AG04449 (cell line): ENCODE data around the gene LDLRAD4.

Source experiments
- CTCF ChIA-PET: fragments of 350-600 bp; formaldehyde crosslinking; extraction: SDS; loops from one replicate; lab custom pipeline; 2021; ENCODE audit warnings: antibody characterized with exemption; lab: Yijun Ruan, JAX
- POLR2A ChIA-PET: fragments of 400-600, 350-600 bp; formaldehyde crosslinking; extraction: SDS; loops from one replicate; lab custom pipeline; 2020; ENCODE audit warnings: antibody characterized with exemption, inconsistent platforms; lab: Yijun Ruan, JAX
- DNase-seq: peaks from one replicate; pipeline ENCODE4 v3.0.0-alpha.2; 2010; ENCODE audit warnings: low read depth, low spot score
- H3K4me3 ChIP-seq: 2 replicates; pipeline ENCODE4 v1.5.1; 2011; ENCODE audit warnings: low read depth, mild to moderate bottlenecking, control low read depth, low read length
- CTCF ChIP-seq: IDR thresholded peaks from one replicate; pipeline ENCODE4 v1.5.1; 2011; ENCODE audit warnings: mild to moderate bottlenecking, moderate library complexity, low read length, control low read depth, inconsistent platforms; ENCODE audit not compliant: insufficient read depth; ENCODE audit errors: missing control alignments

The LDLRAD4 gene

GRCh38 chr18:13440277-13441248 is 222.0 kb downstream of the LDLRAD4 start:
- DNase-seq: no peak
- TF ChIP-seq CTCF: no peak
- H3K4me3 ChIP-seq: no peak overlapping the region
- POLR2A ChIA-PET: no interaction called here
- CTCF ChIA-PET: no interaction called here

DNA sequence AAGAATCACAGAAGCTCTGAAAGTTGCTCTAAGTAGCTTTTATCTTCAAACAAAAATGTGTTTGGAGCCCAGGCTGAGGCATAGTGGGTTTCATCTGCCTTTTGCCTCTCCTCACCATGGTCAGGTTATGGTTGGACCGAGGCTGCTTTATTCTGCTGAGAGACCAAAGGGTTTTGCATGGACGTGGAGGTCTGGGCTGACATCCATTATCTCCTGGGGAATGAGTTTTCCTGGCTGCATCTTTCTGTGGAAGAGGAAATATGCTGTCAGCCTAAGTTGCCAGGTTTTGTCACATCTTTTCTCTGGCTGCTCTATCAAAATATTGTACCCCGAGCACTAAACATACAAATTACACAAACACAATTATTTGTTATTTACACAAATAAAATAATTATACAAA is 223.2 kb downstream of the LDLRAD4 start:
- no peak overlapping the region for H3K4me3 ChIP-seq
- TF ChIP-seq CTCF: no peak
- DNase-seq: no peak
- ChIA-PET POLR2A (no interaction called here), CTCF (no interaction called here)

DNA sequence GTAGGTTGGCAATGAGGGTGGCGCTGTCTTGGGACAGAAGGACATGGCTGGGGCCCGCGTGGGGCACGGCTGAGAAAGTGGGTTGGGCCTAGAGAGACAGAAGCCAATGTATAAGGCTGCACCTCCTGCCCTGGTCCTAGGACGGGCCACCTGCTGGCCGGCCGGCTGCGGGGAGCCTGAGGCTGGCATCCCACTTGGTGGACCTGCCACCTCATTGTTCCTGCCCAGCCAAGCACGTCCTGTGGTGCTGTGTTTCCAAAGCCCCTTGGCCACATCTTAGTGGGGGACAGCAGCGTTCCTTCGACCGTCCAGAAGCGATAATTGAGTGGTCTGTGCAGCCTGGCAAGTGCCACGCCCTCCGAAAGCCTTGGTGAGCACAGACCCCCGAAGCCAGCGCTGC is 223.9 kb downstream of the LDLRAD4 start:
- ChIA-PET POLR2A (no interaction called here), CTCF (interaction anchor here (1.0 kb wide), 1 partner anchor 9 kb away, joined by 4 read pairs; no protein-coding TSS in a partner anchor)
- no peak for TF ChIP-seq CTCF
- DNase-seq: no peak
- H3K4me3 ChIP-seq: no peak overlapping the region

- ChIA-PET CTCF (interaction anchor here (1.0 kb wide), 1 partner anchor 10 kb away, joined by 4 read pairs; no protein-coding TSS in a partner anchor), POLR2A (no interaction called here)
- TF ChIP-seq CTCF: no peak
- no peak for DNase-seq
- no peak overlapping the region for H3K4me3 ChIP-seq
Measured at GRCh38 chr18:13443552-13443951, 225.0 kb downstream of the LDLRAD4 start.

GRCh38 chr18:13444430-13445240 is 226.1 kb downstream of the LDLRAD4 start:
- no peak overlapping the region for H3K4me3 ChIP-seq
- ChIA-PET CTCF (no interaction called here), POLR2A (no interaction called here)
- no peak for DNase-seq
- TF ChIP-seq CTCF: no peak
